Caco-2 (cell line): ENCODE data around the gene LSM10. TPM values are rescaled to one million over a fixed set of nuclear protein-coding genes. Genes with fewer than 3 reads are reported as not detected.

ENCODE experiments used
- BruUV-seq: library from RNA; stranded (reverse); fragments of 400-500 nt; replicated peaks from 2 replicates; lab custom pipeline; 2021; lab: Mats Ljungman, UMichigan
- CTCF ChIA-PET: fragments of 300-600 bp; sonication (Branson Sonifier 250); formaldehyde crosslinking; loops from one replicate; lab custom pipeline; 2022; ENCODE audit warnings: antibody characterized with exemption; lab: Charles Lee
- POLR2A ChIA-PET: fragments of 300-600 bp; sonication (Branson Sonifier 250); formaldehyde crosslinking; loops from one replicate; lab custom pipeline; 2022; ENCODE audit warnings: antibody characterized with exemption; lab: Charles Lee
- DNase-seq, 2 experiments: peaks; one replicate each; pipeline versions ENCODE4 v3.0.0 to v3.0.0-alpha.2; 2020 to 2022
- H3K27me3 ChIP-seq: replicated peaks from 2 replicates; pipeline ENCODE4 v1.6.0; 2011; ENCODE audit warnings: low read length; ENCODE audit not compliant: control insufficient read depth, insufficient read depth
- H3K36me3 ChIP-seq: 2 replicates; pipeline ENCODE4 v1.5.1; 2011; ENCODE audit warnings: low read length; ENCODE audit not compliant: control insufficient read depth, insufficient read depth
- H3K4me1 ChIP-seq: fragments of 250-450 bp; sonication (Bioruptor Pico); 2 replicates; pipeline ENCODE4 v1.5.1; 2020; ENCODE audit warnings: mild to moderate bottlenecking
- H3K4me3 ChIP-seq: 2 replicates; pipeline ENCODE4 v1.5.1; 2011; ENCODE audit warnings: low read depth, mild to moderate bottlenecking, control low read depth, low read length
- H3K9me3 ChIP-seq: fragments of 250-450 bp; sonication (Bioruptor Pico); 2 replicates; pipeline ENCODE4 v1.5.1; 2020; ENCODE audit warnings: mild to moderate bottlenecking, moderate library complexity
- H3K27ac Mint-ChIP-seq: one replicate; pipeline ENCODE4 v1.8.0; 2022; ENCODE audit warnings: mixed read lengths; ENCODE audit not compliant: unreplicated experiment
- H3K27me3 Mint-ChIP-seq: one replicate; pipeline ENCODE4 v1.8.0; 2022; ENCODE audit warnings: mixed read lengths; ENCODE audit not compliant: insufficient read depth, unreplicated experiment
- H3K36me3 Mint-ChIP-seq: one replicate; pipeline ENCODE4 v1.8.0; 2022; ENCODE audit warnings: mild to moderate bottlenecking, mixed read lengths; ENCODE audit not compliant: insufficient read depth, unreplicated experiment
- H3K4me1 Mint-ChIP-seq: one replicate; pipeline ENCODE4 v1.8.0; 2022; ENCODE audit warnings: low read depth, mixed read lengths; ENCODE audit not compliant: unreplicated experiment
- H3K4me3 Mint-ChIP-seq: one replicate; pipeline ENCODE4 v1.8.0; 2022; ENCODE audit warnings: mild to moderate bottlenecking, moderate library complexity, mixed read lengths; ENCODE audit not compliant: unreplicated experiment
- H3K9me3 Mint-ChIP-seq: one replicate; pipeline ENCODE4 v1.8.0; 2022; ENCODE audit warnings: mixed read lengths; ENCODE audit not compliant: unreplicated experiment
- intact Hi-C: fragments of 100-400 bp; cut with micrococcal nuclease; formaldehyde crosslinking; loops from one replicate; pipeline ENCODE4 v1.10.0; 2022; ENCODE audit not compliant: unreplicated experiment
- total RNA-seq: library from RNA; stranded (reverse); gene quantifications from 2 replicates; pipeline ENCODE4 v1.2.3, GENCODE V29; 2022
- TF ChIP-seq, protein P1 (sequence below), 2 experiments: fragments of 200-600 bp in 1 of 2; IDR thresholded peaks; 1 replicate in 1 of 2; 2 replicates in 1 of 2; pipeline versions ENCODE4 v1.5.1 to v1.8.0; 2011 to 2022; ENCODE audit warnings: antibody characterized with exemption in 1 of 2, control low read depth in 1 of 2, inconsistent platforms in 1 of 2, low read depth in 1 of 2, low read length in 1 of 2, mild to moderate bottlenecking in 1 of 2, moderate library complexity in 1 of 2; ENCODE audit not compliant: insufficient read depth in 1 of 2, severe bottlenecking in 1 of 2, unreplicated experiment in 1 of 2

LSM10 gene
- total RNA-seq, 1 experiment from 2014 or later: 20.7 TPM

DNA sequence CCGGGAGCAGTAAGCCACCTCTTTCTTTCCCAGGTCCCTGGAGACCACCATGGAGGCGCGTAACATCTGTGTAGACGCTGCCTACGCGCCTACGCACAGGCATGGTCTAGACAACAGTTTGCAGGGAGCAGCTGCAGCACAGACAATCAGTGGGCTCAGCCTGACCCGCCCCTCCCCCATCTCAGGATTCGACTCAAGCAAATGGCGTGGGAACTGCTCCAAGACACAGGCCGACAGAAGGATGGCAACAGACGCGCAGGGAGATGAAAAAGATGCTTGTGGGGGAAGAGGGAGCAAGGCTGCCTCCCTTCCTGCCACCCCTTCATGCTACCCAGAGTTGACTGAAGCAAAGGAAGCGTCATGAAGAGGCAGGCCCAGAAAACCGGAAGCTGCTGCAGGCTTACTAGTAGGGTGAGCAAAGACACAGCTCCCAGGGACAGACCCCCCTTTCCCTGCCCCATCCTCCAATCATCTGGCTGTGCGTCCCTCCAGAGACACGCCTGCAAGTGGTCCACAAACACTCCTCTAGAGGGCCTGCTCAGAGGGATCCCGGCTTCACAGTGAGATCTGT is 31.5 kb downstream of the LSM10 start:
- Mint-ChIP-seq H3K9me3 (no peaks in the 10 kb centered on the region), H3K4me1 (no peaks in the 10 kb centered on the region), H3K4me3 (no peak overlapping the region), H3K27ac (no peak overlapping the region), H3K36me3 (peaks cover 6% of the 10 kb centered on the region), H3K27me3 (no peaks in the 10 kb centered on the region)
- intact Hi-C loops: no loop called here
- TF ChIP-seq, protein P1, sequence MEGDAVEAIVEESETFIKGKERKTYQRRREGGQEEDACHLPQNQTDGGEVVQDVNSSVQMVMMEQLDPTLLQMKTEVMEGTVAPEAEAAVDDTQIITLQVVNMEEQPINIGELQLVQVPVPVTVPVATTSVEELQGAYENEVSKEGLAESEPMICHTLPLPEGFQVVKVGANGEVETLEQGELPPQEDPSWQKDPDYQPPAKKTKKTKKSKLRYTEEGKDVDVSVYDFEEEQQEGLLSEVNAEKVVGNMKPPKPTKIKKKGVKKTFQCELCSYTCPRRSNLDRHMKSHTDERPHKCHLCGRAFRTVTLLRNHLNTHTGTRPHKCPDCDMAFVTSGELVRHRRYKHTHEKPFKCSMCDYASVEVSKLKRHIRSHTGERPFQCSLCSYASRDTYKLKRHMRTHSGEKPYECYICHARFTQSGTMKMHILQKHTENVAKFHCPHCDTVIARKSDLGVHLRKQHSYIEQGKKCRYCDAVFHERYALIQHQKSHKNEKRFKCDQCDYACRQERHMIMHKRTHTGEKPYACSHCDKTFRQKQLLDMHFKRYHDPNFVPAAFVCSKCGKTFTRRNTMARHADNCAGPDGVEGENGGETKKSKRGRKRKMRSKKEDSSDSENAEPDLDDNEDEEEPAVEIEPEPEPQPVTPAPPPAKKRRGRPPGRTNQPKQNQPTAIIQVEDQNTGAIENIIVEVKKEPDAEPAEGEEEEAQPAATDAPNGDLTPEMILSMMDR (IDR thresholded peaks at IDR 0.05; ENCODE audit: insufficient read depth in 1 of 2, low read depth in 1 of 2, low read length in 1 of 2, severe bottlenecking in 1 of 2, unreplicated experiment in 1 of 2): no peak
- no peak overlapping the region for H3K4me3 ChIP-seq
- ChIA-PET CTCF (no interaction called here), POLR2A (no interaction called here)
- H3K9me3 ChIP-seq: no peaks in the 10 kb centered on the region
- no peaks in the 10 kb centered on the region for H3K4me1 ChIP-seq
- no peaks in the 10 kb centered on the region for H3K27me3 ChIP-seq
- no peaks in the 10 kb centered on the region for H3K36me3 ChIP-seq
- no TSS peak for BruUV-seq
- no peak for DNase-seq

DNA sequence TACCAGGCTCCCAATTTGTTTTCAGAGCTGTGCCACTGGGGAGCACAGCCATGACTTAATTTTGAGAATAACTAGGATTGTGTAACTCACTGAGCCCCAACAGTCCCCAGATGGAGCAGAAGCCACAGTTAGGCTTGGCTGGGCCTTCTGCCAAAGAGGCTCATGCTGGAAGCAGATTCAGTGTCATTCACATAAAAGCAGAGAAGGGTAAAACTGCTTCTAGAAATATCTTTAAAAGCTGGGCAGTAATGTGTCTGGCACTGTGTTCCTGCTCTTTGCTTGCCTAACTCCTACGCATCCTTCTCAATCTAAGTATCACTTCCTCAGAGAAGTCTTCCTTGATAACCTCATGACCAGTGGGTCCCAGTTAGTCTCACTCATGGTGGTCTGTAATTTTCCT is 32.3 kb downstream of the LSM10 start:
- no peaks in the 10 kb centered on the region for H3K4me1 ChIP-seq
- H3K27me3 ChIP-seq: no peaks in the 10 kb centered on the region
- BruUV-seq: no TSS peak
- H3K36me3 ChIP-seq: no peaks in the 10 kb centered on the region
- no peaks in the 10 kb centered on the region for H3K9me3 Mint-ChIP-seq
- TF ChIP-seq, protein P1 (IDR thresholded peaks at IDR 0.05; ENCODE audit: insufficient read depth in 1 of 2, low read depth in 1 of 2, low read length in 1 of 2, severe bottlenecking in 1 of 2, unreplicated experiment in 1 of 2): no peak
- no peaks in the 10 kb centered on the region for H3K27me3 Mint-ChIP-seq
- POLR2A ChIA-PET: no interaction called here
- no peak overlapping the region for H3K4me3 ChIP-seq
- no peak for DNase-seq
- CTCF ChIA-PET: no interaction called here
- no peaks in the 10 kb centered on the region for H3K4me1 Mint-ChIP-seq
- H3K36me3 Mint-ChIP-seq: peaks cover 6% of the 10 kb centered on the region
- no peaks in the 10 kb centered on the region for H3K9me3 ChIP-seq
- intact Hi-C loops: no loop called here
- no peak overlapping the region for H3K27ac Mint-ChIP-seq
- H3K4me3 Mint-ChIP-seq: no peak overlapping the region

DNA sequence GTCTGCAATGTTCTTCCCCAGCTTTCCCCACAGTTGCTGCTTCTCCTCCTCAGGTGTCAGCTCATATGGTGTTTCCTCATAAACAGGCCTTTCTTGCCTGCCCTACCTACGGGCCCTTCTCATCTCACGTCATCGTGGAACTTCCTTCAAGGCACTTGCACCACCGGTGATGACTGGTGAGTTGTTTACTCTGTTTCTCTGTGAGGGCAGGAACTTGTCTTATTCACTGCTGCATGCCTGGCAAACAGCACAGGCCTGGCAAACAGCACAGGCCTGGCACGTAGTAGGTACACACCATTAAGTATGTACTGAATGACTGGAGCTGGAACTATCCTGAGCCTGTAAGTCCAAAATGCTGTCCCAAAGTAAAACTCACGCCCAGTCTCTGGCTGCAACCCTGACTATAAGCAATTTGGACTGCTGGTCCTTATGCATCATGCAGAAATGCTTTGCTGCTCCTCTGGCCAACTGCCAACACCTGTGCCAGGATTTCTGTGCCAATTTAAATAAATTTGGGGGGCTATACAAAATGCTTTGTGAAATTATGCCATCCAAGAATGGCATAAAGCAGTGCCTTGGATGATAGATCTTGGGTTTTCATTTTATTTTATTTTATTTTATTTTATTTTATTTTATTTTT is 37.7 kb downstream of the LSM10 start:
- no peaks in the 10 kb centered on the region for H3K4me1 ChIP-seq
- no peaks in the 10 kb centered on the region for H3K27me3 Mint-ChIP-seq
- ChIA-PET POLR2A (no interaction called here), CTCF (no interaction called here)
- H3K27ac Mint-ChIP-seq: no peak overlapping the region
- H3K36me3 Mint-ChIP-seq: peaks cover 6% of the 10 kb centered on the region
- TF ChIP-seq, protein P1 (IDR thresholded peaks at IDR 0.05; ENCODE audit: insufficient read depth in 1 of 2, low read depth in 1 of 2, low read length in 1 of 2, severe bottlenecking in 1 of 2, unreplicated experiment in 1 of 2): no peak
- no peaks in the 10 kb centered on the region for H3K9me3 Mint-ChIP-seq
- no peaks in the 10 kb centered on the region for H3K27me3 ChIP-seq
- no peak for DNase-seq
- peaks cover under 1% of the 10 kb centered on the region; the same call in 1 of the 2 replicates for H3K36me3 ChIP-seq
- H3K4me1 Mint-ChIP-seq: no peaks in the 10 kb centered on the region
- no peak overlapping the region for H3K4me3 Mint-ChIP-seq
- intact Hi-C loops: no loop called here
- BruUV-seq: no TSS peak
- H3K4me3 ChIP-seq: no peak overlapping the region
- no peaks in the 10 kb centered on the region for H3K9me3 ChIP-seq
